GM23338 (cell line): Measurements from ENCODE around the gene NVL. TPM values are rescaled to one million over a fixed set of nuclear protein-coding genes. Genes with fewer than 3 reads are reported as not detected.

ENCODE experiments used
- ATAC-seq: fragments of 200-7000 bp; cut with Tn5 transposase; 3 replicates; pipeline ENCODE4 v1.9.1; 2020
- DNase-seq: peaks from one replicate; pipeline ENCODE4 v3.0.0-alpha.2; 2015; ENCODE audit warnings: low spot score
- H2AFZ ChIP-seq: fragments of 200-600 bp; sonication (generic); 2 replicates; pipeline ENCODE4 v1.8.0; 2016; ENCODE audit warnings: antibody characterized with exemption, mild to moderate bottlenecking, moderate library complexity
- H3F3A ChIP-seq: fragments of 200-600 bp; sonication (generic); replicated peaks from 2 replicates; pipeline ENCODE4 v1.8.0; 2017; ENCODE audit warnings: antibody characterized with exemption, mixed run types, low read depth
- H3K27ac ChIP-seq: fragments of 200-600 bp; sonication (generic); 2 replicates; pipeline ENCODE4 v1.6.1; 2016; ENCODE audit warnings: low read depth
- H3K27me3 ChIP-seq: fragments of 200-600 bp; sonication (generic); 2 replicates; pipeline ENCODE4 v1.8.0; 2016; ENCODE audit warnings: mild to moderate bottlenecking, mixed run types, moderate library complexity; ENCODE audit not compliant: insufficient read depth
- H3K36me3 ChIP-seq: fragments of 200-600 bp; sonication (generic); 2 replicates; pipeline ENCODE4 v1.8.0; 2016; ENCODE audit warnings: mild to moderate bottlenecking; ENCODE audit not compliant: insufficient read depth
- H3K4me1 ChIP-seq: fragments of 200-600 bp; sonication (generic); 2 replicates; pipeline ENCODE4 v1.8.0; 2016; ENCODE audit warnings: mild to moderate bottlenecking, moderate library complexity; ENCODE audit not compliant: insufficient read depth
- H3K4me2 ChIP-seq: fragments of 200-600 bp; sonication (generic); 2 replicates; pipeline ENCODE4 v1.7.1; 2017; ENCODE audit warnings: mixed run types
- H3K4me3 ChIP-seq: fragments of 200-600 bp; sonication (generic); 2 replicates; pipeline ENCODE4 v1.6.1; 2016; ENCODE audit warnings: mixed run types
- H3K79me2 ChIP-seq: fragments of 200-600 bp; sonication (generic); replicated peaks from 2 replicates; pipeline ENCODE4 v1.8.0; 2017; ENCODE audit warnings: mild to moderate bottlenecking; ENCODE audit not compliant: insufficient read depth
- H3K9me2 ChIP-seq: fragments of 200-600 bp; sonication (generic); 2 replicates; pipeline ENCODE4 v1.8.0; 2017; ENCODE audit not compliant: insufficient read depth
- H4K20me1 ChIP-seq: fragments of 200-600 bp; sonication (generic); replicated peaks from 2 replicates; pipeline ENCODE4 v1.8.0; 2017; ENCODE audit warnings: mild to moderate bottlenecking; ENCODE audit not compliant: insufficient read depth
- H3K27ac Mint-ChIP-seq: 2 replicates; pipeline ENCODE4 v1.8.0; 2020; ENCODE audit warnings: inconsistent platforms, mild to moderate bottlenecking, moderate library complexity, mixed read lengths
- H3K27me3 Mint-ChIP-seq: 3 replicates; pipeline ENCODE4 v1.8.0; 2022; ENCODE audit warnings: low read depth, mild to moderate bottlenecking, moderate library complexity, mixed read lengths, inconsistent platforms; ENCODE audit not compliant: insufficient read depth, poor library complexity
- H3K36me3 Mint-ChIP-seq: 3 replicates; pipeline ENCODE4 v1.8.0; 2021; ENCODE audit warnings: low read depth, mild to moderate bottlenecking, inconsistent platforms, moderate library complexity, mixed read lengths
- H3K4me1 Mint-ChIP-seq: 3 replicates; pipeline ENCODE4 v1.8.0; 2020; ENCODE audit warnings: mild to moderate bottlenecking, inconsistent platforms, mixed read lengths
- H3K4me3 Mint-ChIP-seq: 3 replicates; pipeline ENCODE4 v1.8.0; 2021; ENCODE audit warnings: moderate library complexity, mild to moderate bottlenecking, inconsistent platforms, mixed read lengths
- H3K9me3 Mint-ChIP-seq: 3 replicates; pipeline ENCODE4 v1.8.0; 2020; ENCODE audit warnings: moderate library complexity, mild to moderate bottlenecking, inconsistent platforms, mixed read lengths
- CREB1 ChIP-seq: fragments of 250-450 bp; sonication (Bioruptor Pico); IDR thresholded peaks from 2 replicates; pipeline ENCODE4 v1.5.0; 2020; ENCODE audit warnings: low read depth, mild to moderate bottlenecking, moderate library complexity
- CTCF ChIP-seq, 2 experiments: fragments of 200-600 bp in 1 of 2; sonication (generic) in 1 of 2; conservative IDR thresholded peaks; 2 replicates each; pipeline versions ENCODE4 v1.5.1 to v1.6.1; 2016 to 2017; ENCODE audit warnings: antibody characterized with exemption in 2 of 2, low read depth in 2 of 2, mild to moderate bottlenecking in 2 of 2, moderate library complexity in 1 of 2
- ETS1 ChIP-seq: IDR thresholded peaks from 2 replicates; pipeline ENCODE4 v1.6.1; 2016; ENCODE audit warnings: antibody characterized with exemption
- EZH2 ChIP-seq: fragments of 200-600 bp; sonication (generic); IDR thresholded peaks from one replicate; pipeline ENCODE4 v1.8.0; 2017; ENCODE audit warnings: antibody characterized with exemption, mild to moderate bottlenecking, low read depth; ENCODE audit not compliant: unreplicated experiment
- EZH2phosphoT487 ChIP-seq: fragments of 200-600 bp; sonication (generic); IDR thresholded peaks from one replicate; pipeline ENCODE4 v1.8.1; 2018; ENCODE audit warnings: antibody characterized with exemption; ENCODE audit not compliant: unreplicated experiment
- JUNB ChIP-seq: IDR thresholded peaks from one replicate; pipeline ENCODE4 v1.6.1; 2016; ENCODE audit warnings: antibody characterized with exemption; ENCODE audit not compliant: unreplicated experiment
- NANOG ChIP-seq: IDR thresholded peaks from 2 replicates; pipeline ENCODE4 v1.6.1; 2016; ENCODE audit warnings: antibody characterized with exemption, borderline replicate concordance
- POLR2AphosphoS5 ChIP-seq: IDR thresholded peaks from 2 replicates; pipeline ENCODE4 v1.6.1; 2016; ENCODE audit warnings: antibody characterized with exemption, low read depth
- REST ChIP-seq: IDR thresholded peaks from one replicate; pipeline ENCODE4 v1.6.1; 2018; ENCODE audit warnings: antibody characterized with exemption; ENCODE audit not compliant: unreplicated experiment
- STAT1 ChIP-seq: IDR thresholded peaks from one replicate; pipeline ENCODE4 v1.6.1; 2016; ENCODE audit warnings: antibody characterized with exemption; ENCODE audit not compliant: unreplicated experiment
- ZNF114 ChIP-seq: fragments of 250-450 bp; sonication (Bioruptor Pico); IDR thresholded peaks from 2 replicates; pipeline ENCODE4 v1.5.0; 2020; ENCODE audit warnings: mild to moderate bottlenecking, moderate library complexity
- ZNF331 ChIP-seq: fragments of 250-450 bp; sonication (Bioruptor Pico); IDR thresholded peaks from 2 replicates; pipeline ENCODE4 v1.5.0; 2020; ENCODE audit warnings: low read depth, mild to moderate bottlenecking, moderate library complexity
- ZNF462 ChIP-seq: fragments of 250-450 bp; sonication (Bioruptor Pico); IDR thresholded peaks from 2 replicates; pipeline ENCODE4 v1.5.0; 2020; ENCODE audit warnings: mild to moderate bottlenecking, moderate library complexity
- polyA plus RNA-seq: library from polyadenylated mRNA; unstranded; fragments of >200 nt; fragmentation: Nextera tagmentation; extraction: Ambion mirVana; gene quantifications from 2 replicates; pipeline ENCODE4 v1.2.1, GENCODE V29; 2016
- total RNA-seq: library from RNA; depleted of rRNA; stranded (reverse); fragments of >200 nt; shearing (Covaris generic); gene quantifications from 2 replicates; pipeline ENCODE4 v1.2.3, GENCODE V29; 2014

The NVL gene
- total and polyA plus RNA-seq, 2 experiments from 2014 or later = 44.4 to 71.7 TPM

GRCh38 chr1:224331326-224331725 lies 1.4 kb upstream of the NVL start:
- H3K4me3 Mint-ChIP-seq = peak overlapping the region; percentile 96; the same call in 2 of the 3 replicates
- H3K27ac Mint-ChIP-seq = no peak overlapping the region
- Histone ChIP-seq H3K27me3 (no peaks in the 10 kb centered on the region), H3K27ac (no peak overlapping the region), H3F3A (no peaks in the 10 kb centered on the region), H3K4me1 (peaks cover 7% of the 10 kb centered on the region; the same call in 1 of the 2 replicates), H4K20me1 (peaks cover 8% of the 10 kb centered on the region; the same call in 1 of the 2 replicates), H3K79me2 (peaks cover 36% of the 10 kb centered on the region), H3K36me3 (no peaks in the 10 kb centered on the region), H3K4me3 (no peak overlapping the region), H3K9me2 (no peaks in the 10 kb centered on the region), H3K4me2 (no peak overlapping the region), H2AFZ (no peak overlapping the region)
- no peak for ATAC-seq
- TF ChIP-seq JUNB = no peak
- TF ChIP-seq ZNF331 = no peak
- TF ChIP-seq NANOG = no peak
- no peak for TF ChIP-seq REST
- no peak for TF ChIP-seq ZNF462 (CRISPR knock-in tag)
- no peak for TF ChIP-seq EZH2
- TF ChIP-seq EZH2phosphoT487 = no peak
- TF ChIP-seq ZNF114 (CRISPR knock-in tag) = no peak
- no peak for TF ChIP-seq CTCF (conservative IDR thresholded peaks at IDR 0.05; ENCODE audit: low read depth in 2 of 2)
- TF ChIP-seq CREB1 (CRISPR knock-in tag) = no peak
- TF ChIP-seq POLR2AphosphoS5 = no peak
- TF ChIP-seq STAT1 = no peak
- TF ChIP-seq ETS1 = no peak
- no peaks in the 10 kb centered on the region; the same call in 2 of the 3 replicates for H3K36me3 Mint-ChIP-seq
- peaks cover 17% of the 10 kb centered on the region; the same call in 2 of the 3 replicates for H3K4me1 Mint-ChIP-seq
- no peaks in the 10 kb centered on the region for H3K9me3 Mint-ChIP-seq
- DNase-seq = no peak
- H3K27me3 Mint-ChIP-seq = peaks cover 3% of the 10 kb centered on the region
